Measurements from ENCODE around the gene BLOC1S1. TPM values are rescaled to one million over a fixed set of nuclear protein-coding genes. Genes with fewer than 3 reads are reported as not detected.

Gene BLOC1S1
- total RNA-seq, 4 donors from 2014 or later, result 255 to 434 (median 300) TPM

- Histone ChIP-seq H3K9me3 (no peaks in the 10 kb centered on the region), H3K4me1 (no peaks in the 10 kb centered on the region), H3K4me3 (no peak overlapping the region), H3K27ac (no peak overlapping the region), H3K27me3 (no peaks in the 10 kb centered on the region), H3K36me3 (no peaks in the 10 kb centered on the region)
- in situ Hi-C loops (cut with MboI; ENCODE audit: low sequenced_read_pairs in 4 of 4), result loop anchor here in 2 of 4 donors (10.0 to 25.0 kb wide), 2 partner anchors 51 to 139 kb away; partner anchors contain the start of genes CD63 (in 1 of the 2), ORMDL2 (in 1 of the 2), RDH5 (in 1 of the 2) and SARNP (in 1 of the 2)
- DNase-seq, result no peak
- TF ChIP-seq POLR2A (IDR thresholded peaks at IDR 0.05), result no peak
- no peak for TF ChIP-seq CTCF (IDR thresholded peaks at IDR 0.05 in 4 of 5, conservative IDR thresholded peaks at IDR 0.05 in 1 of 5)
- peak in 1 of 2 donors; percentile 45 for ATAC-seq
- intact Hi-C loops (cut with DNase I; ENCODE audit: low total_unique reads), result no loop called here
Measured at GRCh38 chr12:55673638-55674037, 42.2 kb upstream of the BLOC1S1 start.

GRCh38 chr12:55675666-55676065 lies 40.2 kb upstream of the BLOC1S1 start:
- ATAC-seq (no peak), DNase-seq (no peak)
- H3K27ac ChIP-seq, result no peak overlapping the region
- H3K9me3 ChIP-seq, result no peaks in the 10 kb centered on the region
- TF ChIP-seq POLR2A (IDR thresholded peaks at IDR 0.05) (no peak), CTCF (IDR thresholded peaks at IDR 0.05 in 4 of 5, conservative IDR thresholded peaks at IDR 0.05 in 1 of 5) (no peak)
- no peaks in the 10 kb centered on the region for H3K36me3 ChIP-seq
- H3K27me3 ChIP-seq, result no peaks in the 10 kb centered on the region
- intact Hi-C loops (cut with DNase I; ENCODE audit: low total_unique reads) (no loop called here), in situ Hi-C loops (cut with MboI; ENCODE audit: low sequenced_read_pairs in 4 of 4) (loop anchor here in 2 of 4 donors (5.0 to 10.0 kb wide), 2 partner anchors 42 to 49 kb away; partner anchors contain the start of genes BLOC1S1 (in 1 of the 2), CD63 (in 1 of the 2) and RDH5 (in 1 of the 2))
- no peak overlapping the region for H3K4me3 ChIP-seq
- H3K4me1 ChIP-seq, result no peaks in the 10 kb centered on the region

- in situ Hi-C loops (cut with MboI; ENCODE audit: low sequenced_read_pairs in 4 of 4), result loop anchor here in 2 of 4 donors (5.0 to 10.0 kb wide), 2 partner anchors 41 to 48 kb away; partner anchors contain the start of genes BLOC1S1 (in 1 of the 2), CD63 (in 1 of the 2) and RDH5 (in 1 of the 2)
- ATAC-seq, result no peak
Measured at GRCh38 chr12:55676707-55677106, 39.1 kb upstream of the BLOC1S1 start.

GRCh38 chr12:55679691-55680090 lies 36.2 kb upstream of the BLOC1S1 start:
- Histone ChIP-seq H3K4me3 (no peak overlapping the region), H3K9me3 (no peaks in the 10 kb centered on the region), H3K27ac (no peak overlapping the region), H3K27me3 (no peaks in the 10 kb centered on the region), H3K4me1 (peaks cover 7 to 17% of the 10 kb centered on the region in 2 donors), H3K36me3 (no peaks in the 10 kb centered on the region)
- TF ChIP-seq CTCF (IDR thresholded peaks at IDR 0.05 in 4 of 5, conservative IDR thresholded peaks at IDR 0.05 in 1 of 5), result no peak
- TF ChIP-seq POLR2A (IDR thresholded peaks at IDR 0.05), result no peak
- intact Hi-C loops (cut with DNase I; ENCODE audit: low total_unique reads) (no loop called here), in situ Hi-C loops (cut with MboI; ENCODE audit: low sequenced_read_pairs in 4 of 4) (loop anchor here in 3 of 4 donors (5.0 to 10.0 kb wide), 3 partner anchors 38 to 45 kb away; partner anchors contain the start of genes RDH5 (in 2 of the 3), BLOC1S1 (in 1 of the 3) and CD63 (in 1 of the 3))
- ATAC-seq (no peak), DNase-seq (peak in 1 of 2 donors; percentile 15)

More at GRCh38 chr12:55676707-55677106, 39.1 kb upstream of the BLOC1S1 start:
- H3K27ac ChIP-seq, result no peak overlapping the region
- TF ChIP-seq POLR2A (IDR thresholded peaks at IDR 0.05) (no peak), CTCF (IDR thresholded peaks at IDR 0.05 in 4 of 5, conservative IDR thresholded peaks at IDR 0.05 in 1 of 5) (no peak)
- no peaks in the 10 kb centered on the region for H3K27me3 ChIP-seq
- no peaks in the 10 kb centered on the region for H3K9me3 ChIP-seq
- no peak for DNase-seq
- no peaks in the 10 kb centered on the region for H3K36me3 ChIP-seq
- peaks cover 5 to 9% of the 10 kb centered on the region in 2 donors for H3K4me1 ChIP-seq
- H3K4me3 ChIP-seq, result no peak overlapping the region
- intact Hi-C loops (cut with DNase I; ENCODE audit: low total_unique reads), result no loop called here

Data from gastrocnemius medialis (tissue), 4 donors.